Measurements from ENCODE around the gene TENM3. TPM values are rescaled to one million over a fixed set of nuclear protein-coding genes. Genes with fewer than 3 reads are reported as not detected.

TENM3 gene
- total and polyA plus RNA-seq, 10 of the 15 experiments (the other 5 are each of a cell fraction or from before 2014, with no cell fraction given): 0.01 to 1.7 (median 0.08) TPM; not detected in 2

- DNase-seq (ENCODE audit: low read depth, low spot score) (no peak), ATAC-seq (no peak), FAIRE-seq (no peak)
- POLR2A ChIA-PET: no interaction called here
- Histone ChIP-seq H3K4me3 (no peak overlapping the region), H3K27me3 (replicated peaks in 1 of 2; ENCODE audit: control insufficient read depth in 2 of 2, insufficient read depth in 2 of 2, low read length in 1 of 2) (no peaks in the 10 kb centered on the region), H4K20me1 (ENCODE audit: control insufficient read depth, insufficient read depth) (no peaks in the 10 kb centered on the region), H3K27ac (ENCODE audit: control insufficient read depth, insufficient read depth) (no peak overlapping the region), H3K36me3 (ENCODE audit: control insufficient read depth in 2 of 2, insufficient read depth in 2 of 2, low read length in 1 of 2) (no peaks in the 10 kb centered on the region), H2AFZ (ENCODE audit: control insufficient read depth, low read depth, low read length) (no peak overlapping the region), H3K9me3 (replicated peaks; ENCODE audit: control insufficient read depth, insufficient read depth, low read length) (no peaks in the 10 kb centered on the region), H3K4me2 (ENCODE audit: control insufficient read depth, insufficient read depth) (no peak overlapping the region), H3K9ac (ENCODE audit: control insufficient read depth, insufficient read depth, low read length) (no peak overlapping the region), H3K4me1 (ENCODE audit: control insufficient read depth, insufficient read depth, low read length) (no peaks in the 10 kb centered on the region), H3K79me2 (ENCODE audit: control insufficient read depth, insufficient read depth, low read length) (no peaks in the 10 kb centered on the region)
- CTCF ChIA-PET: no interaction called here
- in situ Hi-C loops (cut with MboI) (no loop called here), intact Hi-C loops (cut with micrococcal nuclease; ENCODE audit: unreplicated experiment) (loop anchor here (10.0 kb wide), 1 partner anchor 785 kb away; no protein-coding TSS in a partner anchor)
- BruUV-seq (replicated peaks): no TSS peak
- TF ChIP-seq, protein P1, sequence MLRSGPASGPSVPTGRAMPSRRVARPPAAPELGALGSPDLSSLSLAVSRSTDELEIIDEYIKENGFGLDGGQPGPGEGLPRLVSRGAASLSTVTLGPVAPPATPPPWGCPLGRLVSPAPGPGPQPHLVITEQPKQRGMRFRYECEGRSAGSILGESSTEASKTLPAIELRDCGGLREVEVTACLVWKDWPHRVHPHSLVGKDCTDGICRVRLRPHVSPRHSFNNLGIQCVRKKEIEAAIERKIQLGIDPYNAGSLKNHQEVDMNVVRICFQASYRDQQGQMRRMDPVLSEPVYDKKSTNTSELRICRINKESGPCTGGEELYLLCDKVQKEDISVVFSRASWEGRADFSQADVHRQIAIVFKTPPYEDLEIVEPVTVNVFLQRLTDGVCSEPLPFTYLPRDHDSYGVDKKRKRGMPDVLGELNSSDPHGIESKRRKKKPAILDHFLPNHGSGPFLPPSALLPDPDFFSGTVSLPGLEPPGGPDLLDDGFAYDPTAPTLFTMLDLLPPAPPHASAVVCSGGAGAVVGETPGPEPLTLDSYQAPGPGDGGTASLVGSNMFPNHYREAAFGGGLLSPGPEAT (IDR thresholded peaks at IDR 0.05; ENCODE audit: low read depth): no peak
- TF ChIP-seq CHD2 (IDR thresholded peaks at IDR 0.05; ENCODE audit: borderline replicate concordance, low read depth, low read length) (no peak), MXI1 (IDR thresholded peaks at IDR 0.05; ENCODE audit: low read depth, low read length) (no peak), TCF7 (IDR thresholded peaks at IDR 0.05; ENCODE audit: borderline replicate concordance) (no peak), PBX3 (IDR thresholded peaks at IDR 0.05; ENCODE audit: insufficient replicate concordance, low read depth, low read length) (no peak), HDAC2 (IDR thresholded peaks at IDR 0.05) (no peak), PML (IDR thresholded peaks at IDR 0.05; ENCODE audit: low read length) (no peak), SPI1 (IDR thresholded peaks at IDR 0.05; ENCODE audit: borderline replicate concordance, insufficient read depth, low read depth, low read length) (no peak), POLR2A (IDR thresholded peaks at IDR 0.05; ENCODE audit: low read depth, low read length) (no peak), E2F8 (IDR thresholded peaks at IDR 0.05; ENCODE audit: low read depth, partially characterized antibody) (no peak), NFYA (IDR thresholded peaks at IDR 0.05; ENCODE audit: borderline replicate concordance, low read depth, low read length) (no peak), GABPA (IDR thresholded peaks at IDR 0.05; ENCODE audit: low read depth) (no peak), RFX5 (IDR thresholded peaks at IDR 0.05; ENCODE audit: low read depth, low read length) (no peak), TAF1 (IDR thresholded peaks at IDR 0.05; ENCODE audit: borderline replicate concordance, low read depth, low read length) (no peak)
- TF ChIP-seq, protein P2, sequence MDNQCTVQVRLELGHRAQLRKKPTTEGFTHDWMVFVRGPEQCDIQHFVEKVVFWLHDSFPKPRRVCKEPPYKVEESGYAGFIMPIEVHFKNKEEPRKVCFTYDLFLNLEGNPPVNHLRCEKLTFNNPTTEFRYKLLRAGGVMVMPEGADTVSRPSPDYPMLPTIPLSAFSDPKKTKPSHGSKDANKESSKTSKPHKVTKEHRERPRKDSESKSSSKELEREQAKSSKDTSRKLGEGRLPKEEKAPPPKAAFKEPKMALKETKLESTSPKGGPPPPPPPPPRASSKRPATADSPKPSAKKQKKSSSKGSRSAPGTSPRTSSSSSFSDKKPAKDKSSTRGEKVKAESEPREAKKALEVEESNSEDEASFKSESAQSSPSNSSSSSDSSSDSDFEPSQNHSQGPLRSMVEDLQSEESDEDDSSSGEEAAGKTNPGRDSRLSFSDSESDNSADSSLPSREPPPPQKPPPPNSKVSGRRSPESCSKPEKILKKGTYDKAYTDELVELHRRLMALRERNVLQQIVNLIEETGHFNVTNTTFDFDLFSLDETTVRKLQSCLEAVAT (IDR thresholded peaks at IDR 0.05): no peak
- WGBS (ENCODE audit: insufficient coverage, insufficient replicate concordance, low lambda C conversion rate, missing lambda C conversion rate): 0% methylated on average over 2 of the region's 2 CpGs
- RAD21 ChIA-PET (ENCODE audit: unreplicated experiment): no interaction called here
- SMC1A ChIA-PET (ENCODE audit: uncharacterized antibody, unreplicated experiment): interaction anchor here (1.0 kb wide), 1 partner anchor 8 kb away, joined by 3 read pairs; no protein-coding TSS in a partner anchor
Observed at GRCh38 chr4:182470215-182470614, 227.0 kb downstream of the TENM3 start.

All from GM12878 (cell line).